AG20443 (cell line): ENCODE data around the gene FASTKD1.
"Not testable (repeated sequence)": the region's sequence is repeated elsewhere in the genome, so short reads cannot be mapped to it uniquely, and the experiment has no call there.

Experiments
- DNase-seq: peaks from one replicate; pipeline ENCODE4 v3.0.0; 2012; ENCODE audit warnings: low spot score, mixed read lengths

FASTKD1 gene

DNA sequence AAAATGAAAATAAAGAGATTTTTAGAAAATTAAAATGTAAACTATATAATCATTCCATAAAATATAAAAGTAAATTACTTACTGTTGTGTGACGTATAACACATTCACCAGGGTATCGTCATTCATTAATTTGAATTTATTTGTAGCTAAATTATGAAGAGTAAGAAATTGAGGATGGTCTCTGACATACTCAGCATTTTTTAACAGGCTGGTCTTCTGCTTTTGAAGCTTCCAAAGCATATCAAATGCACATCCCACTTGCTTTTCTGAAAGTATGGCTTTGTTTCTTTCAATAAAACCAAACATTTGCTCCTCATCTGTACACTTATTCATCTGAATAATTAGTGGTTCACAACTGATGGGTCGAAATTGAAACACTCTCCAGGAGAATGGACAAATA is 2.1 kb downstream of the FASTKD1 start:
- DNase-seq: no peak

DNA sequence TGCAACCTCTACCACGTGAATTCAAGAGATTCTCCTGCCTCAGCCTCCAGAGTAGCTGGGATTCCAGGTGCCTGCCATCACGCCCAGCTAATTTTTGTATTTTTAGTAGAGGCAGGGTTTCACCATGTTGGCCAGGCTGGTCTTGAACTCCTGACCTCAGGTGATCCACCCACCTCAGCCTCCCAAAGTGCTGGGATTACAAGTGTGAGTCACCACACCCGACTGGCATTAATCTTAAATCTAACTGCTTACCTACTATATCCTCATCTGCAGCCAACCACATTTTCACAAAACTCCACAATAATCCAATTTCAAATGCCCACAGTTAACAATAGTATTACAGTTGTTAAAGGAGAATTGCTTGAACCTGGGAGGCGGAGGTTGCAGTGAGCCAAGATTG is 2.9 kb downstream of the FASTKD1 start:
- not testable (repeated sequence) for DNase-seq

GRCh38 chr2:169569948-169570347 is 3.7 kb downstream of the FASTKD1 start:
- no peak for DNase-seq

DNA sequence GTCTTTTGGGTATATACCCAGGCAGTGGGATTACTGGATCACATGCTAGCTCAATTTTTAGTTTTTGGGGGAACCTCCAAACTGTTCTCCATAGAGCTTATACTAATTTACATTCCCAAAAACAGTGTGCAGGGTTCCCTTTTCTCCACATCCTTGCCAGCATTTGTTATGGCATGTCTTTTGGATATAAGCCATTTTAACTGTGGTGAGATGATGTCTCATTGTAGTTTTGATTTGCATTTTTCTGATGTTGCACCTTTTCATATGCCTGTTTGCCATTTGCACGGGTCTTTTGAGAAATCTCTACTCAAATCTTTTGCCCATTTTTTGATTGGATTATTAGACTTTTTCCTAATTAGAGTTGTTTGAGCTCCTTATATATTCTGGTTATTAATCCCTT is 8.0 kb downstream of the FASTKD1 start:
- no peak for DNase-seq

GRCh38 chr2:169562519-169562918 is 11.1 kb downstream of the FASTKD1 start:
- DNase-seq: no peak

DNA sequence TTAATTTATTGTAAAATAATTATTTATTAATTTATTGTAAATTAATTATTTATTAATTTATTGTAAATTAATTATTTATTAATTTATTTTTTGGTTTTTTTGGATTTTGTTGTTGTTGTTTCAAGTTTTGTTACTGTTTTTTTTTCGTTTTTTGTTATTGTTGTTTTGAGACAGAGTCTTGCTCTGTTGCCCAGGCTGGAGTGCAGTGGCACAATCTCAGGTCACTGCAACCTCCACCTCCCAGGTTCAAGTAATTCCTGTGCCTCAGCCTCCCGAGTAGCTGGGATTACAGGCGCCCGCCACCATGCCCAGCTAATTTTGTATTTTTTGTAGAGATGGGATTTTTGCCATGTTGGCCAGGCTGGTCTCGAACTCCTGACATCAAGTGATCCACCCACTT is 11.6 kb downstream of the FASTKD1 start:
- not testable (repeated sequence) for DNase-seq

GRCh38 chr2:169561364-169561763 is 12.3 kb downstream of the FASTKD1 start:
- no peak for DNase-seq

- no peak for DNase-seq
Observed at GRCh38 chr2:169546756-169547155, 26.9 kb downstream of the FASTKD1 start.

DNA sequence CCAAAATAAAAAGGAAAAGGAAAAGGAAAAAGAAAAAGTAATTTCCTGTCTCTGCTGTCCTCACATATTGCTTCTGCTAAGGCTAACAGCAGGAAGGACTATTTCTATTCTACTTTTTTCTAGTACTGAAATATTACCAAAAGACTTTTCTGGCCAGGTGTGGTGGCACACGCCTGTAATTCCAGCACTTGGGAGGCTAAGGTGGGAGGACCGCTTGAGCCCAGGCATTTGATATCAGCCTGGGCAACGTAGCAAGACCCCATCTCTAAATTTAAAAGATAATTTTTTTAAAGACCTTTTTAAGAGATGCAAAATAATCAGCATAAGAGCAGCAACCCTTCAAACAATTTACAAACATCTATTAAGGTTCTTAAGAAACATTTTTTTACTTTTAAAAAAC is 31.2 kb downstream of the FASTKD1 start:
- DNase-seq: no peak

GRCh38 chr2:169540146-169540545 is 33.5 kb downstream of the FASTKD1 start:
- no peak for DNase-seq

DNA sequence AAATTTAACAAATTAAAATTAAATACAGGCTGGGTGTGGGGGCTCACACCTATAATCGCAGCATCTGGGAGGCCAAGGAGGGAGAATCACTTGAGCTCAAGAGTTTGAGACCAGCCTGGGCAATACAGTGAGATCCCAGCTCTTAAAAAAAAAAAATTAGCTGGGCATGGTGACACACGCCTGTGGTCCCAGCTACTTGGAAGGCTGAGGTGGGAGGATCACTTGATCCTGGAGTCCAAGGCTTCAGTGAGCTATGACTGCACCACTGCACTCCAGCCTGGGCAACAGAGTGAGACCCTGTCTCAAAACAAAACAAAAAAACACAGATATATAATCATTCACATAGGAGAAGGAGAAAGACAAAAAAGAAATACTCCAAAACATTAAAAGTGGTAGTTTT is 34.2 kb downstream of the FASTKD1 start:
- not testable (repeated sequence) for DNase-seq

GRCh38 chr2:169528271-169528701 is 45.4 kb downstream of the FASTKD1 start:
- peak; percentile 66 for DNase-seq

GRCh38 chr2:169526451-169526850 is 47.2 kb downstream of the FASTKD1 start:
- no peak for DNase-seq

GRCh38 chr2:169525434-169525833 is 48.2 kb downstream of the FASTKD1 start:
- DNase-seq: no peak

DNA sequence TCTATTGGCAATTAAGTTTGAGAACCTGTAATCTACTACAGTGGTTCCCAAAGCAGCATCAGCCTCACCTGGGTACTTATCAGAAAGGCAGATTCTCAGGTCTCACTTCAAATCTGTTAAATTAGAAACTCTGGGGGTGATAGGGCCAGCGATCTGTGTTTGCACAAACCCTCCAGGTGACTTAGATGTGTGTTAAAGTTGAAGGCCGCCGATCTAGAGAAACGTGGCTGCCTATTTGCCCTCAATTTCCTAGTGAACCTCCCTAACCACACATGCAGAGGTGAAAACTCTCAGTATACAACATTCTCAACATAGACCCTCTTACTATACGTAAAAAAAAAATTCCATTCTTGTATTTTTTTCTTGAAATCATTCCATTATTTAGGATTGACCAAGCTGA is 50.0 kb downstream of the FASTKD1 start:
- DNase-seq: no peak

DNA sequence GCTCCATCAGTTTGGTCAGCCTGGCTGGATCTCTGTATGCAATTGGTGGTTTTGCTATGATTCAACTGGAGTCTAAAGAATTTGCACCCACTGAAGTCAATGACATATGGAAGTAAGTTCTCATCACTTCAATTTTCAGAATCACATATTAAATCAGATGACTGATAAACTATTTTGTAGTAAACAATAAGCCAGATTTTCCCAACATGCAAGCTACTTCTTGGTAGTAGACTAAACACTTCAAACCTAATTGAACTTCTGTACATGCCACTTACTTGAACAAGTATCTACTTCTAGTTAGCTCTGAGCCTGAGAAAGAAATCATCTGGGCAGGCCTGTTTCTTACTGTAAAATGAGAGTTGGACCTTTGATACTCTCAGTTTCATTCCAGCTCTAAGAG is 52.8 kb downstream of the FASTKD1 start:
- no peak for DNase-seq

GRCh38 chr2:169516488-169516995 is 57.1 kb downstream of the FASTKD1 start:
- DNase-seq: not testable (repeated sequence)

DNA sequence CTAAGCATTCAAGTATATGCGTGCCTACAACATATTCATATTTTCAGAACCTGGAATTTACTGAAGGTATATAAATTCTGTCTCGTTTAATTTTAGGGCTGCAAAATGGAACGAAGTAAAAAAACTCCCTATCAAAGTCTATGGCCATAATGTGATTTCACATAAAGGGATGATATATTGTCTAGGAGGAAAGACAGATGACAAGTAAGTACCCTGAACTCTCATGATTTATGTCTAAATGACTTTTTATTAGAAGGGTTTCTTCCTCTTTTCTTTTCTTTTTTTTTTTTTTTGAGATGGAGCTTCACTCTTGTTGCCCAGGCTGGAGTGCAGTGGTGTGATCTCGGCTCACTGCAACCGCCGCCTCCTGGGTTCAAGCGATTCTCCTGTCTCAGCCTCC is 58.9 kb downstream of the FASTKD1 start:
- DNase-seq: not testable (repeated sequence)

DNA sequence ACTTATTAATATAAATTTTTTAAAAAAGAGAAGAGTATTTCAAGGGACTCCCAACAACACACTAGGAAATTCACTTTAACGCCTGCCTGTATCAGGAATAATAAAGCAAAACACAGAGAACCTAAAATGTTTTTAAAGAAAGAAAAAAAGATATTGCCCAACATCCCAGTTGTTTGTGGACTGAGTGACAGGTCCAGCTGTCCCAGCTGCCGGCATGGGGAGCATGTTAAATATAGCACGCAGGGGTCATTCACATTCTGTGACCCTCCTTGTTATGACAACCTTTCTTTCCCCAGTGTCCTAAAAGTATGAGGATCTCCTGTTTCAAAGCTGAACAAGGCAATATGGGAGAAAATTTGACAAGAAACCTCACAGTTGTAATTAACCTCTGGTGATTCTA is 59.7 kb downstream of the FASTKD1 start:
- no peak for DNase-seq

DNA sequence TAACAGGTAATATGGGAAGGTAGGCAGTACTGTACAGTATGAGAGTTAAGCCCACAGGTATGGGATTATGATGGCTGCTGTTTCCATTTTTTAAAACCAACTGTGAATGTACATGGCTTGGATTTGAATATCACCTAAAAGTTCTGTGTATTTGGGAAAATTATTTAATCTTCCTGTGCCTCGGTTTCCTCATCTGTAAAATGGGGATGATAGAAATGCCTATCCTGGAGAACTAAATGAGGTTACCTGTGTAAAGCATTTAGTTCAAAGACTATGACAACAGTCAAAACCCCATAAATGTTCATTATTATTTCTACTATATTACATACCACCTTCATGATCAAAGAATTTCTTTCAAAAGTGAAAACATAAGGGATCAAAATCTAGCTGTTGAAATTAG is 60.6 kb downstream of the FASTKD1 start:
- no peak for DNase-seq

DNA sequence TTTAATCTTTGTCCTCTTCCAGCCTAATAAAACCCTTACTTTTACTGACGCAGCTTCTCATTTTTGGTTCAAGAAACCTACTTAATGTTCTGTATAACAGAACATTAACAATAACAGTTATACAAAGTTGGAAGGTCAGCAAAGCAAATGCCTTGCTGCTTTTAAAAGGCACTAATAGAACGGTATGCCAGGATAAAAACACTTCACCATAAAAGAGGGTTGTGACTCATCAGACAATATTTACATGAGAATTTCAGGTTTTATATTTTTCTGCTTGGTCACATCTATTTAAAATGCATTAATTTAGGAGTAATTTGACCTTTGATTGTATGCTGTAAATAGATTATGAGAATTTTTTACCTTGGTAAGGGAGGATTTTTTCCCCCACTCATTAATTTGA is 61.1 kb downstream of the FASTKD1 start:
- DNase-seq: no peak

GRCh38 chr2:169511818-169512217 is 61.8 kb downstream of the FASTKD1 start:
- no peak for DNase-seq

GRCh38 chr2:169510496-169510895 is 63.2 kb downstream of the FASTKD1 start:
- no peak for DNase-seq

GRCh38 chr2:169509955-169510354 is 63.7 kb downstream of the FASTKD1 start:
- no peak for DNase-seq
